Measurements from ENCODE around the gene HNF1B.

Gene HNF1B

DNA sequence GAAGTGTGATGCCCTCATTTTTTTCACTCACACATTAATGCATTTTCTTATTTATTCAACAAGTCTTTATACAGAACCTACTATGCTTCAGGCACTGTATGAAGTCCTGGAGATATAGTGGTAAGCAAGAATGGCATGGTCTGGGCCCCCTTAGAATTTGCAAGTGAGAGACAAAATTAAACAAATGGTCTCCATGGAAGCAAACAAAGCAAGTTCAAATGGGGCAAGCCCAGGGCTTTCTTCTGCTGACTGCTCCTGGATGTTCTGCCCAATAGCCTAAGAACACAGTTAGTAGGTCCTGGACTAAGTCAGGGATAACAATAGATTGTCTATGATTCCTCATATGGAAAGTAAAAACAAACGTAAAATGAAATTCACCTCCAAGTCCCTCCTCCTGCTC lies 70.3 kb downstream of the HNF1B start:
- DNase-seq (ENCODE audit: low read depth in 2 of 3, low spot score in 1 of 3) = no peak

DNA sequence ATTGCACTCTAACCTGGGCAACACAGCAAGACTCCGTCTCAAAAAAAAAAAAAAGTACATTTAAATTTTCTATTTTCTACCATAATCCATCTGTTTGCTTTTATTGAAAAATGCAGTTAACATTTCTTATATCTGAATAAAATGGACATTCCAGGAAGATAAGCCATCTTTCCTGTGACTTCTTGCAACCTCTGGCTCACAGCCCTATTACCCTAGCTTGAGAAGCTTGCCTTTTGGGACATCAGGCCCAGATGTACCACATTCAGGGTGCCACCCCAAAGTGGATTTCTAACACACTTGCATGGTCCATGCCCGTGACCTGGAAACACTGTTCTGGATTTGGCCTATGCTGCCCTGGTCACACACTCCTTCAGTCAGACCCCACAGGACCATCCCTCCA lies 71.5 kb downstream of the HNF1B start:
- no peak for DNase-seq (ENCODE audit: low read depth in 2 of 3, low spot score in 1 of 3)

DNA sequence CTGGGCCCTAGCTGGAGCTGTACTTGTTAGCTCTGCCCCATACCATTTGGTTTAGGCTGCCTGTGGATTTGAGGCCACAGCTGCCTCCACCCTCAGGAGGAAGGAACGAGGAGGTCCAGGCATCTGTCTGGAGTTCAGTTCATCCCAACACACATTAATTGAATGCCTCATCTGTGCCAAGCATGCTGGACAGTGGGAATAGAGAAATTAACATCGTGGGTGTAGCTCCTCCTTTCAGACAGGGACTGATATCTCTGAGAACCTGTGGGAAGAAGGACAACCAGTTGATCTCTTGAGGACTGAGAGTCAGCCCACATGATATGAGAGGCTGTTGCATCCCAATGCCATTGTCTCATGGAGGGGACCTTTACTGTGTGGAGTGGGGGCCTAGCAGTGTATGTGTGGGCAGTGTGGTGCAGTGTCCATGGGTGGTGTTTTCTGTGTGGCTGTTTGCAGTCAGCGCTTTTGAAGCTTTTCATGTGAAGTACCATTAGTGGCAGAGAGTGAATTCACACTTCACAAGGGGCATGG lies 72.2 kb downstream of the HNF1B start:
- no peak for DNase-seq (ENCODE audit: low read depth in 2 of 3, low spot score in 1 of 3)

DNA sequence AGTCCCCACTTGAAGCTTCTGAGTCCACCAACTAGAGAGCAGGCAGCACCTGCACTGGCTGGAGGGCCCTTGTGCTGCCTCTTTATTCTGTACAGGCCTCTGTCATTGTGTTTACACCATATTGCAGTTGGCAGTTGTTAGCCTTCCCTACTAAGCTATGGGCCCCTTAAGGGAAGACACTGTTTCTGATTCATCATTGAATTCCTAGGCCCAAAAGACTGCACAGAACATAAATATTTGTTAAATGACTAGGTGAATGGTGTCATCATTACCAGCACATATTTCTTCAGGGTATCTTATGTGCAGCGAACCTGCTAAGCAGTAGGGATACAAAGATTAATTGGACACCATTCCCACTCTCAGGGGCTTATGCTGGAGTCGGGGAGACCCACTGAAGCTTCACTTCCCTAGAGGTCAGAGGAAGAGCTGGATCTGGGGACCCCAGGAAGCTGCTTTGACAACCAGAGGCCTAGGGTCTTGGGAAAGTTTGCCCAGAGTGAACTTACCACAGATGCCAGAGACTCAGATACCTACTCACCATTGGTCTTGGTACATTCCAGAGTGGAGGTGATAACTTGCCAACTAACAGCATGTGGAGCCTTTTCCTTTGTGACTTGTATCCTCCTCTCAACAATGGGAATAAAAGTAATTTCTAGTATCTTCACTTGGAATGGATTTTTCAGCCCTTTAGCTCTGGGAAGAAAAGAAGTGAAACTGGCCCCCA lies 72.9 kb downstream of the HNF1B start:
- DNase-seq (ENCODE audit: low read depth in 2 of 3, low spot score in 1 of 3) = no peak

DNA sequence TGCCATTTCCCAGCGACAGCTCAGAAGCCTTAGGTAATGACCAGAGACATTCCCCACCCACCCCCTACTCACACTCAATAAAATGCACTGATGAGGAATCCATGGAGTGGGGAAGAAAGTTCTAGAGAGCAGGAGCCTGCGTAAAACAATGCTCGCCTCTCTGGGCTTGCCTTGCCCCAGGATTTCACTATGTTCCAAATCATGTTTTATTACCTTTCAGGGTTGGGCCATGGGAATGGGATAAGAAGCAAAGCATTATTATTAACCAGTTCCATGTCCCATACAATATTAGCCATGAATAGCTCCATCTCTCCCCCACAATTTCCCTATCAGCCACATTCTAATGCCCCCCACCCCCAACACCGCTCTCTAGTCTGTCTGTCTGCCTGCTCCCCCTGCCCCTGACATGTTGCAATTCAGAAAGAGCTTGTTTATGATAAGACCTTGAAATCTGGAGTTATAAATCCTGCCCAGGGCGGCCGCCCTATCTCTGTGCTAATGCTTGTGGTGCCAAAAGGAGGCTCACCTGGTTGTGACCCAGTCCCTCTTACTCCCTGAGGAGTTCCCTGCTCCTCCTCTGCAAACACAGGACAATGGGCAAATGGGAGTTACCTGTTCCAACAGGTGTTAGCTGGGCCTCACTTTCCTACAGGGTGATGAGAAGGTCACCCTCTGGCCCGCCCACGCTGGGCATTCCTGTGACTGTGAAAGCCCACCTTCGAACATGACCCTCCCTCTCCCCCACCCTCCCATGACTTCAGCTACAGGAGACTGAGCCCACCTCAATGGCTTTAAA lies 73.6 kb downstream of the HNF1B start:
- no peak for DNase-seq (ENCODE audit: low read depth in 2 of 3, low spot score in 1 of 3)

DNA sequence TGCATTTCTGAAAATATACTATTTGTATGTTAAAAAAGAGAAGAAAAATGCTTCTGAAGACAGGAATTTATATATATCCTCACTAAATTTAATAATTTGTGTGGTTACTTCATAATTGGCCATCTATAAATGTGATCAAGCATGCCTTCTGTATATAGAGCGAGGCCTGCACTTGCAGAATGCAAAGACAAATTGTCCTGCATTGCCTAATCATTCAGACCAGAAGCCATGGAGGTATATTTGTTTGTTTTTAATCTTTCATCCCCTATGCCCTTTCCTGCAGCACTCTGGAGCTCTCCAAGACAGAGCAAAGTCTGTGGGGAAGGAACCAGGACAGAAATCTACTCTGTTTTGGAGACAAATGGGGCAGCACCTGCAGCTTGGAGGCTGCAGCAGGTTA lies 77.8 kb downstream of the HNF1B start:
- DNase-seq (ENCODE audit: low read depth in 2 of 3, low spot score in 1 of 3) = no peak

DNA sequence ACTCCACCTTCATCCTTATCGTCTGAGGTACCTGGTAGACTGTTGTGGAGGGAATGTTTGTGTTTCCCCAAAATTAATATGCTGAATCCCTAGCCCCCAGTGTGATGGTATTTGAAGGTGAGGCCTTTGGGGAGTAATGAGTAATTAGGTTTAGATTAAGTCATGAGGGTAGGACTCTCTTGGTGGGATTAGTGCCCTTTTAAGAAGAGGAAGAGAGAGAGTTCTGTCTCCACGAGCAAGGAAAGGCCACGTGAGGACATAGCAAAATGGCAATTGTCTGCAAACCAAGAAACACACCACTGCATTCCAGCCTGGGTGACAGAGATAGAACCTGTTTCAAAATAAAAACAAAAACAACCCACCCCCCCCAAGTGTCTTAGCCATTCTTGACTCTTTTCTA lies 80.6 kb downstream of the HNF1B start:
- DNase-seq (ENCODE audit: low read depth in 2 of 3, low spot score in 1 of 3) = no peak

DNA sequence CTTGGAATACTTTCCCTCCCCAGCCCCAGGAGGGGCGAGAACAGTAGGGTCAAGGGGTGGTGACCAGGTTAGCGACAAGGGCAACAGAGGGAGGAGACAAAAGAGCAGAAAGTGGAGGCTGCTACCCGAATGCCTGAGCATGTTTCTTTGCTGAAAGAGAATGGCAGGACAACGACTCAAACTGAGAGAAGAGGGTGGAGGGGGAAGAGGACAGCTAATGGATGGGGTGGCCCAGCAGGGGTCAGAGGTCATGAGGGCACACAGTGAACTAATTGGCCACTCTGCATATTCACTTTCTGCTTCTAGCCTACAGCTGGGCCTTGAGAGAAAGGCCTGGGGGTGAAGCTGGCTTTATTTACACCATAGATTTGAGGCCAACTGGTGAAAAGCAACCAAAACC lies 82.5 kb downstream of the HNF1B start:
- DNase-seq (ENCODE audit: low read depth in 2 of 3, low spot score in 1 of 3) = no peak

DNA sequence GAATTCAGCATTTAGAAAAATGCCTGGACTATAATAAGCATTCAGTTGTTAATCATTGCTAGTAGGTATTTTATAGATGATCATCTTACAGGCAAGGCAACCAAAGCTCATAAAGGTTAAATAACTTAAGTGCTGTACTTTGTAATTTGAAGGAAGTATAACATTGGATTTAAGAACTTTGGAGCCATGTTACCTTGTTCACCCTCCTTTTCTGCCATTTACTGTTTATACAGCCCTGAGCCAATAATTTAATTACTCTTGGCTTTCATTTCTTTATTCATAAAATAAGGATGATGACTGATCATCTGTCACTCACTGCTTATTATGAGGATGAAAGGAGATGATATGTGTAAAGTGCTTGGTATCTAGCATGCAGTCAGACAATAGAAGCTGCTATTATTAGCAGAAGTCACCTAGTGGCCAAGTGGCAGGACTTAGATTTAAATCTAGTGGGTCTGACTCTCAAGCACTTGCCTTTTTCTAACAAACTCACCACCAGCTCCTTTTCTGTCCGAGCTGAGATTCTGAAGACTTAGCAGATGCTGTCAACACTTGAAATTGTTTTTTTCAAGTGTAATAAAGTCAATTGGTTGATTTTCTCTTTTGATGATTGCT lies 83.4 kb downstream of the HNF1B start:
- no peak for DNase-seq (ENCODE audit: low read depth in 2 of 3, low spot score in 1 of 3)

DNA sequence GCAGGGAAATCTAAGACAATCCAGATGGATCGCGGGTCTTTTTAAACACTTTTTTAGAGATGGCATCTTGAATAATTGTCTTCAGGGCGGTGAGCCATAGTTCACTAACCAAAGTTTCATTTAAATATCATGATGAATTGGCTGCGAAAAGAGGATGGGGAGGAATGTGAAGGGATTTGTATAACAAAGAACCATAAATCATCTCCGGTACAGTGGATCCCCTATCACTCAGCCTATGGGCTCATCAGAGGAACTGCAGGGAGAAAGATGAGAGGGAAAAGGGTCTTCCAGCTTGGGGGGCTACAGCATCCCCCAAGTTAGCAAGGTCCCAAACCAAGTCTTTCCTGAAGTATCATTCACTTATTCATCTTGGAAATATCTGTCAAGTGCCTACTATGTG lies 84.9 kb downstream of the HNF1B start:
- DNase-seq (ENCODE audit: low read depth in 2 of 3, low spot score in 1 of 3) = no peak

DNA sequence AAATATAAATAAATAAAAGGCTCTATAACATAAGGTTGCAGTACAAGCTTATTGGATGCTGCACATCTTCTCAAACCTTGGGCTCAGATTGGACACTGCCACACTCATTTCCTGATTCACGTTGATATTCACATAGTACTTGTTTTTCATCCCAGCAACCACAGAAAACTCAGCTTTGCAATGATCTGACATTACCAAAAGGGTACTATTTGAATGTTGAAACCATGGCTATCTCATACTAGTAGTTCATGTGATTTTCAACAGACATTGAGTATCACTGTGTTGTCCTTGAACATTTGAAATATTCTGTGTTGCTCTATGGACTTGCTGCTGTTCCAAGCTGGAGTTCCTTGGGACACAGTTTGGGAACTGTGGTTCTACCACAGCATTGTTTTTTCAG lies 87.7 kb downstream of the HNF1B start:
- no peak for DNase-seq (ENCODE audit: low read depth in 2 of 3, low spot score in 1 of 3)

DNA sequence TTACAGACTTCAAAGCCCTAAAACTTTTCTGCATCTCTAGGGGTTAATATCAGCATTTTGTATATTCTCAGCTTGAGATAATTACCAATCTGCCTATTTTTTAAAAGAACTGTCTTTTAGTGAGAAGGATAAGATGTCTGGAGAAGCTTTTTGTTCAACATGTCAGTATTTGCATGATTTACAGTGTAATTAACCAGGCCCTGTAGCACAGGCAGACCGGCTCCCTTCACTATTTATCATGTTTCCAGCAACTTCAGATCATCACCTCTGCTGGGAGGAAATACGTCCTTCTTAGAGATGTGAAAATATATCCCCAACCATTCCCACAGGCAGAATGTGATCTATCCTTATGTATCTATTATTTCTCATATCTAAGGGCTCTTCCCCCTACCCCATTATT lies 93.0 kb downstream of the HNF1B start:
- no peak for DNase-seq (ENCODE audit: low read depth in 2 of 3, low spot score in 1 of 3)

DNA sequence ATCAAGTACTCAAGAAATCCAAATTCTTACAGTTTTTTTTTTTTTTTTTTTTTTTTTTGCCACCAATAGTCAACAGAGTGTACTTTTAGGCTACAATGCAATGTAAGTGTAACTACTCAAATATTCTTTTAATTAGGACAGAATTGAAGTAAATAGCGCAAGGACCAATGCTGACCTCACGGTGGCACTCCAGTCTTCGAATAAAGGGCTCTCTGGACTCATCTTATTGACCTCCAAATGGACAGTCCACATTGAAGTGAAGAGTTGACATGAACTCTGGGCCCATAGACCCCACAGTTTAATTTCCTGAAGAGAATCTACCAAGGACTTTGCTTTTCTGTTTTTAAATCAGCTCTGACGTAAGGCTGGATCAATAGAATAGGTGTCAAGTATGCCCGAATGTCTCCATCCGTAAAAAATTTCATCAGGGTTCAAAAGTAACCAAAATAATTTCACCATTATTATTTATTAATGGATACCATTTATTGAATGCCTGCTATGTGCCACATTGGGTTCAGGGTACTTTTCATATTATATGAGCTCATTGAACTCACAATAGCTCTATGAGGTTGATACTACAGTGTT lies 94.3 kb downstream of the HNF1B start:
- no peak for DNase-seq (ENCODE audit: low read depth in 2 of 3, low spot score in 1 of 3)

DNA sequence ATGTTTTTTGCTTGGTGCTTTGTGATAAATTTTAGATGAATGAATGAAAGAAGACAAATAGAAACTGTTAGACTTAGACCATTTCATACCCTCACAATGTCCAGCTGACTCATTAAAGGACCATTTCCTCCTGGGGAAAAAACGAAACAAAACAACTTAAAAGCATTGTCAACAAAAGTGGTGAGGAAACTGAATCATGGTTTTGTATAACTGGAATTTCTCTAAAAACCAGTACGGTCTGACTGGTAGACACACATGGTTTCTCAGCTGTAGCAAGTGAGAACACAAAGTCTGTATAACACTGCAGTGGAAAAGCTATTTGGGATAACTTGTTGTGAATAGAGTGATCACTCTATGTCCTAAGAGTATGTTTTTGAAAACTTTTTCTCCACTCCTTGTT lies 96.3 kb downstream of the HNF1B start:
- DNase-seq (ENCODE audit: low read depth in 2 of 3, low spot score in 1 of 3) = no peak

DNA sequence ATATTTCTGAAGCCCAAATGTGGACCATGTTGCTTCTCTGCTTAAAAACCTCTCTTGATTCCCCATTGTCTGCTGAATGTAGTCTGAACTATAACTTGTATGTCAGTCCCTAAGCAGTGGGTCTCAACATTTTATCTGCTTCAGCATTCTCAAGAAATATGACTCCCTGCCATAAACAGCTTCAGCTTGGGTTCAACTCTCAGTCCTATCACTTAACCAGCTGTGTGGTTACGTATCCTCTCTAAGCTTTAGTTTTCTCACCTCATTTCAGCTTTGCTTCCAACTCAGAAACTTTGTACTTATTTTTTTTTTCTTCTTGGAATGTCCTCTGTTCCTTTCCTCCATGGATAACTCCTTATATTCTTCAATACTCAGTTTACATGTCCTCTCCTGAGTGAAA lies 97.0 kb downstream of the HNF1B start:
- DNase-seq (ENCODE audit: low read depth in 2 of 3, low spot score in 1 of 3) = no peak

DNA sequence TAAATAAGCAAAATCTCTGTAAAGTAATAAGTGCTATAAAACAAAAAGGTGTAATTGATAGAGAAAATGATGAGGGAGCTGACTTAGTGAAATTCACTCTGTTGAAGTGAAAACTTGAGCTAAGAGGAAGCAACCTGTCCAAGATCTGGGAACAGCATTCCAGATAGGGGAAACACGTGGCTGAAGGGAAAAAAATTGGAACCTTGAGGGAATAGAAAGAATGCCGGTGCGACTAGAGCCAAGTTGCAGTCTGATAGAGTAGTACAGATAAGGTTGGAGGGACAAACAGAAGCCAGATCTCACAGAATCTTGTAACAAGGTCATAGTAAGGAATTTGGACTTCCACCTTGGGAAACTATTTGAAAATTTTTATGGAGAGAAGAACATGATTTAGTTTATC lies 101.0 kb downstream of the HNF1B start:
- DNase-seq (ENCODE audit: low read depth in 2 of 3, low spot score in 1 of 3) = no peak

DNA sequence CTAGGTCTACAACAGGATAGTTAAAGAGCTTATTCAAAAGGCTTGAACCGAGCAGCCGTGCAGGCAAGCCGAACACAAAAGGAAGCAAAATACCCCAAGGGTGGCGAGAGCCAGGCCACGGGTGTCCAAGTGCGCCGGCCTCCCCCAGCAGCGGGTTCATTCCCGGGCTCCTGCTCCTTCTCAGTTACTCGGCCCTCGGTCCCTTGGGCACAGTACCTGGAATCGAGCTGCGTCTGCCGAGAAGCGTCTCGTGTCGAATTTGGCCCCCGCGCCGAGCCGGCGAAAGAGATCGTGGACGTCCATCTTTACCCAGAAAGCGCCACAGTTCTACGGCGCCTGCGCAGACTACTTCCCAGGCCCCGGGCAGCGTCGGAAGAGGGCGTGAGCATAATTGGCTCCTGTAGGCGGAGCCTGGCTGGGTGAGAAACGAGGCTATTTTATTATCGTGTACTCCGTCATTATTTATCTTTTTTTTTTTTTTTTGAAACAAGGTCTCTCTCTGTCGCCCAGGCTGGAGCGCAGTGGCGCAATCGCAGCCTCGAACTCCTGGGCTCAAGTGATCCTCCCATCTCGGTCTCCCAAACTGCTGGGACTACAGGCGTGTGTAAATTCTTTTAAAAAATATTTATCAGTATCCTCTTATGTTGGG lies 101.6 kb downstream of the HNF1B start, which contains the start of gene DDX52:
Gene DDX52, minus strand, starts transcription at position 329 of the 649 bp plus-strand sequence. Its CDS starts 26 bp downstream, at position 303.
- DNase-seq (ENCODE audit: low read depth in 2 of 3, low spot score in 1 of 3) = peak; percentile 73 to 86 (median 78)

DNA sequence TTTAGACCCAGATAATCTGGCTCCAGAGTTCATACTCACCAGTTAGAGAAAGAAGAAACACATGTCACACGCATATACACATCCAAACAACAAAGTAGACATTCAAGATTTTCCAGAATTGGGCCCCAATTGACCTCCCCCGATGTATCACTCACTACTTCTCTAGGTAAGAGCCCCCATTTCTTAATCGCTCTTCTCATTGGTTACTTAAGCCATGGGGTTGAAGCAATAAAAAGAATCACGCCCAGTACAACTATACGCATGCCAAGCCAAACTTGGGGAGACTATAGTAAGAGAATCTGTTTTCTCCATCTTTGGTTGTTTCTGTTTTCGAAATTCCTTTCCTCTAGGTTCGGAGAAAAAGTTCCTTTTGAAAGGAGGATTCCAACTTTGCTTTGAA lies 102.2 kb downstream of the HNF1B start:
- DNase-seq (ENCODE audit: low read depth in 2 of 3, low spot score in 1 of 3) = peak in 1 of 3 donors; percentile 0

DNA sequence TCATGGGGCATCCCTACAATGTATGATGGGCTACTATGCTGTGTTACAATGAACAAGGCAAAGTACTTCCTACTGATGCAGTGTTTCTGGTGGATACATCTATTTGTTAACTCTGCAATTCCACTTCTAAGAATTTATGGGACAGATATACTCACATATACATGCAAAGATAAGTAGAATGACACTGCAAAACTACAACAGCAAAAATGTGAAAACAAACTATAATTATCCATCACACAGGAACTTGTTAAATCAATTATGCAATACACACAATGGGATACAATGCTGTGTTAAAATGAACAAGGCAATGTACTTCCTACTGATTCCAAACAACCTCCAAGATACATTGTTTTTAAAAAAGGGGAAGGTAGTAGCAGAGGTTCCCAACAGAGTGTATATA lies 104.8 kb downstream of the HNF1B start:
- DNase-seq (ENCODE audit: low read depth in 2 of 3, low spot score in 1 of 3) = no peak

DNA sequence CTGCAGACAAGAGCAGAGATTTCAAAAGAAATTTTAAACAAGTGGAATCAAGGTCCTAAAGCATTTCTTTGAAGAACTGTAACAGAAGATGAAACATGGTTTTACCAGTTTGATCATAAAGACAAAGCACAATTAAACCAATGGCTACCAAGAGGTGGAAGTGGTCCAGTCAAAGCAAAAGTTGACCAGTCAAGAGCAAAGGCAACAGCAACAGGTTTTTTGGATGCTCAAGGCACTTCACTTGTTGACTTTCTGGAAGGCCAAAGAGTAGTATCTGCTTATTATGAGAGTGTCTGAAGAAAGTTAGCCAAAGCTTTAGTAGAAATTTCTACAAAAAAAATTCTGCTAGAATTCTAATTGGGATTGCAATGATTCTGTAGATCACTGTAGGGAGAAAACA lies 106.9 kb downstream of the HNF1B start:
- no peak for DNase-seq (ENCODE audit: low read depth in 2 of 3, low spot score in 1 of 3)

Data from stimulated activated CD4-positive, alpha-beta T cell treated with anti-CD3 and anti-CD28 coated beads, Interleukin-12 subunit alpha, Interleukin-12 subunit beta, amount 100 ng/mL, for 48 hours (primary cell).